H9 (cell line): Measurements from ENCODE around the gene CLDN12. TPM values are rescaled to one million over a fixed set of nuclear protein-coding genes. Genes with fewer than 3 reads are reported as not detected.

Experiments
- DNase-seq: peaks from one replicate; pipeline ENCODE4 v3.0.0-alpha.2; 2017
- H2AFZ ChIP-seq: one replicate; pipeline ENCODE4 v1.6.1; 2013; ENCODE audit warnings: mild to moderate bottlenecking, low read length, control low read depth, moderate library complexity
- H2AK5ac ChIP-seq: 2 replicates; pipeline ENCODE4 v1.6.1; 2013; ENCODE audit warnings: low read length, control low read depth, mixed read lengths; ENCODE audit not compliant: insufficient read length
- H2BK120ac ChIP-seq: one replicate; pipeline ENCODE4 v1.6.1; 2013; ENCODE audit warnings: low read depth, mild to moderate bottlenecking, low read length, control low read depth, inconsistent platforms; ENCODE audit not compliant: poor library complexity, severe bottlenecking
- H2BK12ac ChIP-seq: 2 replicates; pipeline ENCODE4 v1.6.1; 2013; ENCODE audit warnings: low read length, control low read depth, mixed read lengths, low read depth; ENCODE audit not compliant: insufficient read length
- H2BK15ac ChIP-seq: 2 replicates; pipeline ENCODE4 v1.6.1; 2013; ENCODE audit warnings: low read depth, low read length, control low read depth
- H2BK20ac ChIP-seq: one replicate; pipeline ENCODE4 v1.6.1; 2013; ENCODE audit warnings: low read depth, mild to moderate bottlenecking, low read length, control low read depth, inconsistent platforms; ENCODE audit not compliant: poor library complexity, severe bottlenecking
- H2BK5ac ChIP-seq: 2 replicates; pipeline ENCODE4 v1.6.1; 2013; ENCODE audit warnings: low read length, control low read depth, mixed read lengths; ENCODE audit not compliant: insufficient read length
- H3K14ac ChIP-seq: 2 replicates; pipeline ENCODE4 v1.6.1; 2013; ENCODE audit warnings: low read length, control low read depth; ENCODE audit not compliant: insufficient read depth
- H3K18ac ChIP-seq: 2 replicates; pipeline ENCODE4 v1.6.1; 2013; ENCODE audit warnings: low read depth, mild to moderate bottlenecking, mixed read lengths, low read length, control low read depth; ENCODE audit not compliant: insufficient read length
- H3K23ac ChIP-seq: 2 replicates; pipeline ENCODE4 v1.6.1; 2013; ENCODE audit warnings: low read length, control low read depth, mixed read lengths, low read depth; ENCODE audit not compliant: insufficient read length
- H3K23me2 ChIP-seq: 2 replicates; pipeline ENCODE4 v1.6.1; 2013; ENCODE audit warnings: low read depth, mild to moderate bottlenecking, mixed read lengths, low read length, control low read depth; ENCODE audit not compliant: insufficient read length, poor library complexity, severe bottlenecking
- H3K27ac ChIP-seq: 2 replicates; pipeline ENCODE4 v1.5.1; 2013; ENCODE audit warnings: low read length, control low read depth, mixed read lengths, low read depth; ENCODE audit not compliant: insufficient read length
- H3K27me3 ChIP-seq: 2 replicates; pipeline ENCODE4 v1.6.1; 2013; ENCODE audit warnings: low read length, control low read depth, inconsistent platforms; ENCODE audit not compliant: insufficient read depth
- H3K4ac ChIP-seq: 2 replicates; pipeline ENCODE4 v1.6.1; 2013; ENCODE audit warnings: low read depth, mild to moderate bottlenecking, control low read depth, inconsistent platforms, low read length, moderate library complexity
- H3K4me1 ChIP-seq: 2 replicates; pipeline ENCODE4 v1.6.1; 2013; ENCODE audit warnings: low read length, control low read depth, inconsistent platforms; ENCODE audit not compliant: insufficient read depth
- H3K4me2 ChIP-seq: 2 replicates; pipeline ENCODE4 v1.6.1; 2013; ENCODE audit warnings: low read length, control low read depth, mixed read lengths; ENCODE audit not compliant: insufficient read length, insufficient read depth
- H3K56ac ChIP-seq: 2 replicates; pipeline ENCODE4 v1.6.1; 2013; ENCODE audit warnings: low read depth, mild to moderate bottlenecking, mixed read lengths, low read length, control low read depth; ENCODE audit not compliant: insufficient read length
- H3K79me1 ChIP-seq: 2 replicates; pipeline ENCODE4 v1.6.1; 2013; ENCODE audit warnings: low read depth, mild to moderate bottlenecking, moderate library complexity, low read length, control low read depth, inconsistent platforms; ENCODE audit not compliant: insufficient read depth, poor library complexity, severe bottlenecking
- H3K79me2 ChIP-seq: 2 replicates; pipeline ENCODE4 v1.6.1; 2013; ENCODE audit warnings: low read length, control low read depth, inconsistent platforms; ENCODE audit not compliant: insufficient read depth
- H3K9ac ChIP-seq: 2 replicates; pipeline ENCODE4 v1.6.1; 2013; ENCODE audit warnings: low read length, control low read depth, mixed read lengths; ENCODE audit not compliant: insufficient read length; ENCODE audit errors: extremely low read depth
- H3K9me3 ChIP-seq: one replicate; pipeline ENCODE4 v1.6.1; 2013; ENCODE audit warnings: low read depth, low read length, inconsistent platforms; ENCODE audit not compliant: control insufficient read depth
- H3T11ph ChIP-seq: one replicate; pipeline ENCODE4 v1.6.1; 2013; ENCODE audit warnings: mild to moderate bottlenecking, low read length, control low read depth, inconsistent platforms
- H4K20me1 ChIP-seq: one replicate; pipeline ENCODE4 v1.6.1; 2013; ENCODE audit not compliant: control insufficient read depth, insufficient read length, insufficient read depth
- H4K5ac ChIP-seq: 2 replicates; pipeline ENCODE4 v1.6.1; 2013; ENCODE audit warnings: low read depth, mild to moderate bottlenecking, mixed read lengths, low read length, control low read depth; ENCODE audit not compliant: insufficient read length
- H4K8ac ChIP-seq: replicated peaks from 2 replicates; pipeline ENCODE4 v1.6.1; 2013; ENCODE audit warnings: low read length, control low read depth, mixed read lengths, low read depth; ENCODE audit not compliant: insufficient read length
- H4K91ac ChIP-seq: 2 replicates; pipeline ENCODE4 v1.6.1; 2013; ENCODE audit warnings: low read depth, mild to moderate bottlenecking, moderate library complexity, mixed read lengths, low read length, control low read depth; ENCODE audit not compliant: insufficient read length
- H3K27ac Mint-ChIP-seq, 3 experiments: 2 replicates in 2 of 3; 3 replicates in 1 of 3; pipeline ENCODE4 v1.8.0; 2020 to 2021; ENCODE audit warnings: mixed read lengths in 3 of 3, mild to moderate bottlenecking in 1 of 3, moderate library complexity in 1 of 3
- H3K27me3 Mint-ChIP-seq: 2 replicates; pipeline ENCODE4 v1.8.0; 2021; ENCODE audit warnings: low read depth, mild to moderate bottlenecking, moderate library complexity, mixed read lengths
- H3K36me3 Mint-ChIP-seq, 3 experiments: 2 replicates in 2 of 3; 3 replicates in 1 of 3; pipeline ENCODE4 v1.8.0; 2020 to 2021; ENCODE audit warnings: low read depth in 3 of 3, mixed read lengths in 3 of 3; ENCODE audit not compliant: insufficient read depth in 1 of 3
- H3K4me1 Mint-ChIP-seq, 2 experiments: 2 replicates each; pipeline ENCODE4 v1.8.0; 2020; ENCODE audit warnings: mixed read lengths in 2 of 2
- H3K4me3 Mint-ChIP-seq, 2 experiments: 2 replicates in 1 of 2; 3 replicates in 1 of 2; pipeline ENCODE4 v1.8.0; 2020 to 2021; ENCODE audit warnings: mild to moderate bottlenecking in 2 of 2, mixed read lengths in 2 of 2, moderate library complexity in 1 of 2
- H3K9me3 Mint-ChIP-seq, 2 experiments: 2 replicates in 1 of 2; 3 replicates in 1 of 2; pipeline ENCODE4 v1.8.0; 2020; ENCODE audit warnings: mild to moderate bottlenecking in 2 of 2, mixed read lengths in 2 of 2, moderate library complexity in 1 of 2
- CTCF ChIP-seq: fragments of 200-600 bp; sonication (generic); conservative IDR thresholded peaks from 3 replicates; pipeline ENCODE4 v1.8.0; 2021; ENCODE audit warnings: antibody characterized with exemption, mild to moderate bottlenecking
- WGBS: extraction: QIAGEN DNeasy Blood & Tissue Kit; methylation state at CpG from one replicate; pipeline ENCODE4 v1.1.7; 2013; ENCODE audit warnings: missing lambda C conversion rate, low lambda C conversion rate, mixed read lengths; ENCODE audit not compliant: insufficient read length; ENCODE audit errors: extremely low coverage; 5-methylcytosine and 5-hydroxymethylcytosine counted together
- total RNA-seq: library from RNA; stranded (reverse); gene quantifications from 2 replicates; pipeline ENCODE4 v1.2.1, GENCODE V29; 2021

Gene CLDN12
- total RNA-seq, 1 experiment from 2014 or later: 40.1 TPM

GRCh38 chr7:90409667-90410066 is 6.4 kb downstream of the CLDN12 start:
- Histone ChIP-seq H2BK5ac (no peak overlapping the region), H3K9me3 (no peaks in the 10 kb centered on the region), H3K79me2 (no peaks in the 10 kb centered on the region), H3K56ac (no peak overlapping the region), H3K9ac (no peak overlapping the region), H4K91ac (no peak overlapping the region), H3K4me1 (no peaks in the 10 kb centered on the region), H3K27ac (no peak overlapping the region), H4K5ac (no peak overlapping the region), H3K4ac (no peak overlapping the region), H3K23ac (no peak overlapping the region), H3K14ac (no peak overlapping the region), H2BK120ac (no peak overlapping the region), H4K20me1 (no peaks in the 10 kb centered on the region), H2AFZ (no peak overlapping the region), H3K18ac (no peak overlapping the region), H2BK12ac (no peak overlapping the region), H3K4me2 (no peak overlapping the region), H2AK5ac (no peak overlapping the region), H3T11ph (no peak overlapping the region), H3K23me2 (no peaks in the 10 kb centered on the region), H4K8ac (no peak overlapping the region), H3K79me1 (peaks cover 7% of the 10 kb centered on the region), H2BK15ac (no peak overlapping the region), H2BK20ac (no peak overlapping the region), H3K27me3 (no peaks in the 10 kb centered on the region)
- Mint-ChIP-seq H3K27ac (no peak overlapping the region), H3K36me3 (peaks cover 11 to 64% (median 55%) of the 10 kb centered on the region in 3 experiments; a peak in 6 of 7 replicates), H3K4me3 (no peak overlapping the region), H3K27me3 (no peaks in the 10 kb centered on the region), H3K9me3 (no peaks in the 10 kb centered on the region), H3K4me1 (no peaks in the 10 kb centered on the region; a peak in 1 of 4 replicates)
- WGBS: no CpG with 5 or more reads among the region's 3 CpGs
- no peak for TF ChIP-seq CTCF
- DNase-seq: no peak
